K562 (cell line): ENCODE results near the gene CHERP. TPM values are rescaled to one million over a fixed set of nuclear protein-coding genes. Genes with fewer than 3 reads are reported as not detected.

Experiments
- ARNT ChIP-seq, 2 experiments: fragments of 450-650 bp; IDR thresholded peaks; 2 replicates each; pipeline ENCODE4 v1.6.1; 2016; ENCODE audit warnings: mild to moderate bottlenecking in 1 of 2
- BDP1 ChIP-seq: IDR thresholded peaks from 3 replicates; pipeline ENCODE4 v1.6.1; 2011; ENCODE audit not compliant: insufficient read length, insufficient read depth
- C11orf30 ChIP-seq: fragments of 450-650 bp; IDR thresholded peaks from 2 replicates; pipeline ENCODE4 v1.6.1; 2016; ENCODE audit warnings: low read depth, mild to moderate bottlenecking
- CBX5 ChIP-seq: IDR thresholded peaks from 2 replicates; pipeline ENCODE4 v1.6.1; 2014; ENCODE audit warnings: low read depth, borderline replicate concordance
- FIP1L1 ChIP-seq: fragments of 200-400 bp; formaldehyde crosslinking; IDR thresholded peaks from 2 replicates; pipeline ENCODE4 v1.6.1; 2018; ENCODE audit warnings: mild to moderate bottlenecking, low read depth, low read length; ENCODE audit not compliant: poor library complexity, severe bottlenecking
- IRF1 ChIP-seq: sonication (generic); formaldehyde crosslinking; IDR thresholded peaks from 2 replicates; pipeline ENCODE4 v1.8.0; 2022; ENCODE audit warnings: missing genetic modification reagents, mild to moderate bottlenecking, borderline replicate concordance
- LEF1 ChIP-seq: fragments of 450-650 bp; IDR thresholded peaks from 2 replicates; pipeline ENCODE4 v1.6.1; 2016; ENCODE audit warnings: mild to moderate bottlenecking
- MAFF ChIP-seq: IDR thresholded peaks from 2 replicates; pipeline ENCODE4 v1.6.1; 2012; ENCODE audit warnings: low read length, improper control_type of control experiment
- NBN ChIP-seq: fragments of 450-650 bp; IDR thresholded peaks from 2 replicates; pipeline ENCODE4 v1.6.1; 2016; ENCODE audit warnings: low read depth, mild to moderate bottlenecking
- REST ChIP-seq, 2 experiments: fragments of 450-650 bp; formaldehyde crosslinking in 1 of 2; IDR thresholded peaks; 2 replicates each; pipeline versions ENCODE4 v1.4.0 to v1.6.1; 2014 to 2020; ENCODE audit warnings: mild to moderate bottlenecking in 2 of 2, borderline replicate concordance in 1 of 2, low read depth in 1 of 2
- ZBED1 ChIP-seq: IDR thresholded peaks from 2 replicates; pipeline ENCODE4 v1.6.1; 2014
- ZHX1 ChIP-seq: fragments of 150-350 bp; conservative IDR thresholded peaks from 2 replicates; pipeline ENCODE4 v1.6.1; 2014; ENCODE audit warnings: low read length
- polyA plus RNA-seq, 8 experiments: library from polyadenylated mRNA; depleted of rRNA in 4 of 8; stranded (reverse) in 5 of 8; unstranded in 3 of 8; fragments of >200 nt; fragmentation: Nextera tagmentation in 2 of 8; fragmentation: Illumina TruSeq in 1 of 8; extraction: Ambion mirVana in 2 of 8; extraction: Trizol in 1 of 8; gene quantifications; 2 replicates each; pipeline versions ENCODE4 v1.2.1 to v1.2.3, GENCODE V29; 2011 to 2014; ENCODE audit warnings: inconsistent platforms in 1 of 8, missing spikeins in 1 of 8
- total RNA-seq, 7 experiments: library from RNA; depleted of rRNA in 6 of 7; stranded (reverse); fragments of >200 nt in 6 of 7; fragmentation: Illumina TruSeq in 2 of 7; extraction: Trizol in 2 of 7; gene quantifications; 2 replicates each; pipeline versions ENCODE4 v1.2.1 to v1.2.3, GENCODE V29; 2011 to 2021; ENCODE audit warnings: low replicate concordance in 1 of 7
- TF ChIP-seq, protein P1 (sequence below): sonication (generic); formaldehyde crosslinking; IDR thresholded peaks from 2 replicates; pipeline ENCODE4 v1.8.0; 2022; ENCODE audit warnings: mild to moderate bottlenecking, missing genetic modification reagents
- TF ChIP-seq, protein P2 (sequence below): fragments of 450-650 bp; formaldehyde crosslinking; IDR thresholded peaks from 2 replicates; pipeline ENCODE4 v1.4.0; 2020; ENCODE audit warnings: mild to moderate bottlenecking, moderate library complexity

CHERP gene
- total and polyA plus RNA-seq, 9 of the 15 experiments (the other 6 are each of a cell fraction or from before 2014, with no cell fraction given) = 0.60 to 85.1 (median 7.8) TPM

DNA sequence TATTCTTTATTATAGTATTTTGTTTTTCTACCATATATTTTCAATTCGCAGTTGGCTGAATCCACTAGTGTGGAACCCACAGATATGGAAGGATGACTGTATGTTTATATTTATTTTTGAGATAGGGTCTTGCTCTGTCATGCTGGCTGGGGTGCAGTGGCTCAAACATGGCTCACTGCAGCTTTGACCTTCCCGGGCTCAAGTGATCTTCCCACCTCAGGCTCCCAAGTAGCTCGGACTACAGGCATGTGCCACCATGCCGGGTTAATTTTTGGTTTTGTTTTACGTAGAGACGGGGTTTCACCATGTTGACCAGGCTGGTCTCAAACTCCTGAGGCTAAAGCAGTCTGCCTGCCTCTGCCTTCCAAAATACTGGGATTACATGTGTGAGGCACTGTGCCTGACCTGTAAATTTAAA, 20.4 kb upstream of the CHERP start (continued):
- TF ChIP-seq FIP1L1 (no peak), ZHX1 (no peak), BDP1 (no peak), ZBED1 (no peak), IRF1 (CRISPR knock-in tag) (no peak), LEF1 (no peak), ARNT (IDR thresholded peaks at IDR 0.05) (no peak), MAFF (peak; percentile 36; the same call in 1 of the 2 replicates), CBX5 (no peak), C11orf30 (peak; percentile 71), NBN (no peak), REST (IDR thresholded peaks at IDR 0.05; ENCODE audit: borderline replicate concordance) (no peak), REST (CRISPR knock-in tag; IDR thresholded peaks at IDR 0.05; ENCODE audit: low read depth) (no peak)
- TF ChIP-seq, protein P1, sequence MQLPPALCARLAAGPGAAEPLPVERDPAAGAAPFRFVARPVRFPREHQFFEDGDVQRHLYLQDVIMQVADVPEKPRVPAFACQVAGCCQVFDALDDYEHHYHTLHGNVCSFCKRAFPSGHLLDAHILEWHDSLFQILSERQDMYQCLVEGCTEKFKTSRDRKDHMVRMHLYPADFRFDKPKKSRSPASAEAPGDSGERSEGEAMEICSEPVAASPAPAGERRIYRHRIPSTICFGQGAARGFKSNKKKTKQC (CRISPR knock-in tag) = no peak
- TF ChIP-seq, protein P2, sequence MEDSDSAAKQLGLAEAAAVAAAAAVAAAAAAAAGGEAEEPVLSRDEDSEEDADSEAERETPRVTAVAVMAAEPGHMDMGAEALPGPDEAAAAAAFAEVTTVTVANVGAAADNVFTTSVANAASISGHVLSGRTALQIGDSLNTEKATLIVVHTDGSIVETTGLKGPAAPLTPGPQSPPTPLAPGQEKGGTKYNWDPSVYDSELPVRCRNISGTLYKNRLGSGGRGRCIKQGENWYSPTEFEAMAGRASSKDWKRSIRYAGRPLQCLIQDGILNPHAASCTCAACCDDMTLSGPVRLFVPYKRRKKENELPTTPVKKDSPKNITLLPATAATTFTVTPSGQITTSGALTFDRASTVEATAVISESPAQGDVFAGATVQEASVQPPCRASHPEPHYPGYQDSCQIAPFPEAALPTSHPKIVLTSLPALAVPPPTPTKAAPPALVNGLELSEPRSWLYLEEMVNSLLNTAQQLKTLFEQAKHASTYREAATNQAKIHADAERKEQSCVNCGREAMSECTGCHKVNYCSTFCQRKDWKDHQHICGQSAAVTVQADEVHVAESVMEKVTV (CRISPR knock-in tag) = no peak
